CD4-positive, alpha-beta memory T cell (primary cell): Measurements from ENCODE around the gene GMCL2. TPM values are rescaled to one million over a fixed set of nuclear protein-coding genes. Genes with fewer than 3 reads are reported as not detected.

Experiments
- CTCF ChIA-PET: fragments of 350-600 bp; sonication (Branson Sonifier 250); formaldehyde crosslinking; loops from one replicate; lab custom pipeline; 2021; ENCODE audit warnings: inconsistent platforms; ENCODE audit not compliant: partially characterized antibody; lab: Charles Lee
- POLR2A ChIA-PET: fragments of 350-600 bp; sonication (Branson Sonifier 250); formaldehyde crosslinking; loops from one replicate; lab custom pipeline; 2021; ENCODE audit not compliant: partially characterized antibody; lab: Charles Lee
- DNase-seq, 5 donors: peaks; one replicate each; pipeline versions ENCODE4 v3.0.0 to v3.0.0-alpha.2; 2020 to 2022; ENCODE audit warnings: mixed read lengths in 1 of 5
- H3K27ac ChIP-seq: one replicate; pipeline ENCODE4 v1.7.0; 2013; ENCODE audit warnings: low read depth, low read length
- H3K27me3 ChIP-seq: 2 replicates; pipeline ENCODE4 v1.7.0; 2013; ENCODE audit warnings: mild to moderate bottlenecking, low read length, moderate library complexity; ENCODE audit not compliant: insufficient read depth
- H3K36me3 ChIP-seq: 2 replicates; pipeline ENCODE4 v1.7.0; 2013; ENCODE audit warnings: mild to moderate bottlenecking, low read length, moderate library complexity; ENCODE audit not compliant: insufficient read depth
- H3K4me1 ChIP-seq: 2 replicates; pipeline ENCODE4 v1.7.0; 2013; ENCODE audit warnings: mild to moderate bottlenecking, low read length, moderate library complexity; ENCODE audit not compliant: insufficient read depth
- H3K4me3 ChIP-seq, 2 donors: one replicate each; pipeline ENCODE4 v1.7.0; 2013; ENCODE audit warnings: low read length in 2 of 2, mild to moderate bottlenecking in 1 of 2
- H3K9me3 ChIP-seq, 2 donors: one replicate each; pipeline ENCODE4 v1.7.0; 2013; ENCODE audit warnings: low read length in 2 of 2, control low read depth in 1 of 2; ENCODE audit not compliant: control insufficient read depth in 1 of 2
- H3K27ac Mint-ChIP-seq, 7 donors: one replicate each; pipeline ENCODE4 v1.8.0; 2020 to 2021; ENCODE audit warnings: mixed read lengths in 7 of 7, mild to moderate bottlenecking in 6 of 7, inconsistent platforms in 3 of 7, moderate library complexity in 3 of 7
- H3K27me3 Mint-ChIP-seq, 2 donors: one replicate each; pipeline ENCODE4 v1.8.0; 2020 to 2021; ENCODE audit warnings: mixed read lengths in 2 of 2
- H3K36me3 Mint-ChIP-seq, 2 donors: one replicate each; pipeline ENCODE4 v1.8.0; 2020 to 2021; ENCODE audit warnings: mixed read lengths in 2 of 2, inconsistent platforms in 1 of 2, mild to moderate bottlenecking in 1 of 2
- H3K4me1 Mint-ChIP-seq, 4 donors: one replicate each; pipeline ENCODE4 v1.8.0; 2020 to 2021; ENCODE audit warnings: mixed read lengths in 4 of 4, mild to moderate bottlenecking in 1 of 4
- H3K4me3 Mint-ChIP-seq, 8 donors: one replicate each; pipeline ENCODE4 v1.8.0; 2020 to 2021; ENCODE audit warnings: mixed read lengths in 8 of 8, mild to moderate bottlenecking in 7 of 8, moderate library complexity in 6 of 8, inconsistent platforms in 3 of 8
- H3K9me3 Mint-ChIP-seq, 8 donors: one replicate each; pipeline ENCODE4 v1.8.0; 2020 to 2021; ENCODE audit warnings: mixed read lengths in 8 of 8, mild to moderate bottlenecking in 5 of 8, inconsistent platforms in 3 of 8, moderate library complexity in 1 of 8
- intact Hi-C: fragments of 100-400 bp; cut with micrococcal nuclease; formaldehyde crosslinking; loops from one replicate; pipeline ENCODE4 v1.15.1; 2023
- polyA plus RNA-seq, 2 donors: library from polyadenylated mRNA; unstranded; fragments of 300-500 nt; fragmentation: Illumina TruSeq; gene quantifications; one replicate each; pipeline ENCODE4 v1.2.3, GENCODE V29; 2021
- total RNA-seq, 2 experiments: library from RNA; stranded (reverse); gene quantifications; one replicate each; pipeline ENCODE4 v1.2.3, GENCODE V29; 2021

Gene GMCL2
- total and polyA plus RNA-seq, 4 experiments from 2014 or later: not detected

GRCh38 chr5:178152491-178153444, 34.4 kb downstream of the GMCL2 start:
- H3K9me3 ChIP-seq: no peaks in the 10 kb centered on the region
- ChIA-PET POLR2A (interaction anchor here (0.7 to 3.5 kb wide), 11 partner anchors 10 to 1020 kb away, joined by 3 to 19 read pairs (median 6); partner anchors contain the start of genes HNRNPAB, NSD1, RMND5B and TMED9), CTCF (interaction anchor here (1.2 to 20.7 kb wide), 4 partner anchors 9 to 82 kb away, joined by 3 to 283 read pairs (median 9); no protein-coding TSS in a partner anchor)
- peaks cover 33% of the 10 kb centered on the region for H3K36me3 ChIP-seq
- H3K27me3 ChIP-seq: no peaks in the 10 kb centered on the region
- H3K4me3 ChIP-seq: peak overlapping the region; percentile 65
- Mint-ChIP-seq H3K27me3 (no peaks in the 10 kb centered on the region), H3K4me1 (peaks cover 21 to 53% (median 30%) of the 10 kb centered on the region in 4 donors), H3K36me3 (peaks cover 19 to 41% of the 10 kb centered on the region in 2 donors), H3K4me3 (peak overlapping the region; percentile 92 to 98 (median 96)), H3K27ac (peak overlapping the region; percentile 87 to 96 (median 90)), H3K9me3 (peaks cover 0 to 3% (median 0%) of the 10 kb centered on the region in 8 donors)
- DNase-seq: no peak
- peak overlapping the region; percentile 70 for H3K27ac ChIP-seq
- intact Hi-C loops: loop anchor here (1.0 to 5.0 kb wide), 5 partner anchors 21 to 840 kb away; partner anchors contain the start of genes HNRNPAB, N4BP3, RMND5B and TMED9
- H3K4me1 ChIP-seq: peaks cover 34% of the 10 kb centered on the region

- CTCF ChIA-PET: interaction anchor here (1.3 to 20.7 kb wide), 3 partner anchors 11 to 74 kb away, joined by 4 to 283 read pairs (median 5); no protein-coding TSS in a partner anchor
- peaks cover 49% of the 10 kb centered on the region for H3K36me3 ChIP-seq
- Mint-ChIP-seq H3K4me3 (peak overlapping the region in 5 of 8 donors; percentile 29 to 73 (median 29)), H3K27ac (peak overlapping the region; percentile 22 to 88 (median 73)), H3K27me3 (no peaks in the 10 kb centered on the region), H3K36me3 (peaks cover 35 to 57% of the 10 kb centered on the region in 2 donors), H3K4me1 (peaks cover 21 to 53% (median 30%) of the 10 kb centered on the region in 4 donors), H3K9me3 (peaks cover 0 to 3% (median 0%) of the 10 kb centered on the region in 8 donors)
- DNase-seq: no peak
- H3K27ac ChIP-seq: no peak overlapping the region
- no peaks in the 10 kb centered on the region for H3K9me3 ChIP-seq
- H3K27me3 ChIP-seq: no peaks in the 10 kb centered on the region
- H3K4me3 ChIP-seq: no peak overlapping the region
- POLR2A ChIA-PET: interaction anchor here (3.5 kb wide), 1 partner anchor 30 kb away, joined by 19 read pairs; no protein-coding TSS in a partner anchor
- H3K4me1 ChIP-seq: peaks cover 34% of the 10 kb centered on the region
- intact Hi-C loops: loop anchor here (5.0 kb wide), 2 partner anchors 39 to 559 kb away; partner anchors contain the start of genes N4BP3 and TMED9
These were observed 36.0 kb downstream of the GMCL2 start for GRCh38 chr5:178150977-178151734.

GRCh38 chr5:178149199-178149932, 37.8 kb downstream of the GMCL2 start:
- peaks cover 37 to 65% of the 10 kb centered on the region in 2 donors for H3K36me3 Mint-ChIP-seq
- peaks cover 19 to 49% (median 29%) of the 10 kb centered on the region in 4 donors for H3K4me1 Mint-ChIP-seq
- DNase-seq: no peak
- H3K27ac Mint-ChIP-seq: peak overlapping the region in 2 of 7 donors; percentile 35 to 43
- Histone ChIP-seq H3K9me3 (no peaks in the 10 kb centered on the region), H3K4me1 (peaks cover 33% of the 10 kb centered on the region), H3K27me3 (no peaks in the 10 kb centered on the region), H3K27ac (no peak overlapping the region), H3K4me3 (no peak overlapping the region), H3K36me3 (peaks cover 51% of the 10 kb centered on the region)
- no peaks in the 10 kb centered on the region for H3K27me3 Mint-ChIP-seq
- ChIA-PET CTCF (interaction anchor here (1.0 to 20.7 kb wide), 8 partner anchors 8 to 72 kb away, joined by 3 to 283 read pairs (median 4); no protein-coding TSS in a partner anchor), POLR2A (interaction anchor here (0.5 to 1.4 kb wide), 3 partner anchors 11 to 1417 kb away, joined by 3 to 4 read pairs (median 3); no protein-coding TSS in a partner anchor)
- peaks cover 0 to 3% (median 0%) of the 10 kb centered on the region in 8 donors for H3K9me3 Mint-ChIP-seq
- no peak overlapping the region for H3K4me3 Mint-ChIP-seq
- intact Hi-C loops: no loop called here

GRCh38 chr5:178147406-178147805, 39.8 kb downstream of the GMCL2 start:
- Mint-ChIP-seq H3K27me3 (no peaks in the 10 kb centered on the region), H3K27ac (peak overlapping the region in 1 of 7 donors; percentile 48), H3K4me1 (peaks cover 11 to 32% (median 17%) of the 10 kb centered on the region in 4 donors), H3K4me3 (no peak overlapping the region), H3K36me3 (peaks cover 43 to 78% of the 10 kb centered on the region in 2 donors), H3K9me3 (peaks cover 0 to 3% (median 0%) of the 10 kb centered on the region in 8 donors)
- Histone ChIP-seq H3K36me3 (peaks cover 67% of the 10 kb centered on the region), H3K9me3 (no peaks in the 10 kb centered on the region), H3K4me3 (no peak overlapping the region), H3K4me1 (peaks cover 19% of the 10 kb centered on the region), H3K27me3 (no peaks in the 10 kb centered on the region), H3K27ac (no peak overlapping the region)
- intact Hi-C loops: no loop called here
- no peak for DNase-seq
- ChIA-PET CTCF (interaction anchor here (1.0 to 20.7 kb wide), 4 partner anchors 8 to 70 kb away, joined by 3 to 283 read pairs (median 6); no protein-coding TSS in a partner anchor), POLR2A (interaction anchor here (1.0 kb wide), 1 partner anchor 27 kb away, joined by 3 read pairs; no protein-coding TSS in a partner anchor)

- peak; percentile 71 to 77 (median 74) for DNase-seq
- peak overlapping the region in 3 of 7 donors; percentile 41 to 46 (median 45) for H3K27ac Mint-ChIP-seq
These were observed 41.0 kb downstream of the GMCL2 start for GRCh38 chr5:178145965-178146820.

More at GRCh38 chr5:178145965-178146820, 41.0 kb downstream of the GMCL2 start:
- intact Hi-C loops: loop anchor here (1.0 kb wide), 3 partner anchors 18 to 70 kb away; no protein-coding TSS in a partner anchor
- Mint-ChIP-seq H3K9me3 (no peaks in the 10 kb centered on the region), H3K4me1 (peaks cover 8 to 21% (median 9%) of the 10 kb centered on the region in 4 donors), H3K4me3 (no peak overlapping the region), H3K27me3 (no peaks in the 10 kb centered on the region), H3K36me3 (peaks cover 46 to 76% of the 10 kb centered on the region in 2 donors)
- Histone ChIP-seq H3K9me3 (no peaks in the 10 kb centered on the region), H3K4me3 (no peak overlapping the region), H3K27ac (no peak overlapping the region), H3K36me3 (peaks cover 69% of the 10 kb centered on the region), H3K27me3 (no peaks in the 10 kb centered on the region), H3K4me1 (peaks cover 12% of the 10 kb centered on the region)
- POLR2A ChIA-PET: interaction anchor here (1.1 to 2.1 kb wide), 2 partner anchors 15 to 25 kb away, joined by 5 to 6 read pairs; partner anchors contain the start of gene RMND5B
- CTCF ChIA-PET: interaction anchor here (1.0 to 20.7 kb wide), 11 partner anchors 11 to 69 kb away, joined by 3 to 283 read pairs (median 9); no protein-coding TSS in a partner anchor
